ENCODE data around the gene SUCLG2. TPM values are rescaled to one million over a fixed set of nuclear protein-coding genes. Genes with fewer than 3 reads are reported as not detected.

Gene SUCLG2
- total and polyA plus RNA-seq, 2 donors (not counting 1 experiment from before 2014, with no cell fraction given), result 56.8 to 87.4 TPM

GRCh38 chr3:67517781-67518180, 136.6 kb downstream of the SUCLG2 start:
- Histone ChIP-seq H2AFZ (ENCODE audit: low read length) (no peak overlapping the region), H4K20me1 (ENCODE audit: control insufficient read depth, extremely low read depth, insufficient read depth, low read length) (no peaks in the 10 kb centered on the region), H3K27me3 (ENCODE audit: control insufficient read depth, insufficient read depth, low read length) (no peaks in the 10 kb centered on the region), H3K9me3 (ENCODE audit: control insufficient read depth, insufficient read depth, low read depth, low read length) (no peaks in the 10 kb centered on the region), H3K36me3 (ENCODE audit: control insufficient read depth, insufficient read depth, low read length) (peaks cover 2% of the 10 kb centered on the region), H3K27ac (ENCODE audit: insufficient read depth, low read length) (no peak overlapping the region), H3K79me2 (ENCODE audit: control insufficient read depth, insufficient read depth, low read length) (no peaks in the 10 kb centered on the region), H3K9ac (ENCODE audit: insufficient read depth, low read length) (no peak overlapping the region), H3K4me2 (ENCODE audit: extremely low read depth, insufficient read depth, low read length) (no peak overlapping the region), H3K4me1 (ENCODE audit: control insufficient read depth, extremely low read depth, insufficient read depth, low read length) (no peaks in the 10 kb centered on the region), H3K4me3 (replicated peaks in 1 of 4; ENCODE audit: control extremely low read depth in 1 of 4, insufficient read depth in 1 of 4, low read depth in 3 of 4, low read length in 4 of 4) (no peak overlapping the region)
- no peak for DNase-seq (ENCODE audit: low read depth in 2 of 2)
- TF ChIP-seq EZH2 (IDR thresholded peaks at IDR 0.05; ENCODE audit: low read length, missing control alignments) (no peak), CTCF (conservative IDR thresholded peaks at IDR 0.05 in 1 of 2, IDR thresholded peaks at IDR 0.05 in 1 of 2; ENCODE audit: low read depth in 1 of 2, low read length in 2 of 2) (no peak)

GRCh38 chr3:67516496-67516895, 137.9 kb downstream of the SUCLG2 start:
- no peak overlapping the region for H3K4me3 ChIP-seq (replicated peaks in 1 of 4; ENCODE audit: control extremely low read depth in 1 of 4, insufficient read depth in 1 of 4, low read depth in 3 of 4, low read length in 4 of 4)
- H3K4me2 ChIP-seq (ENCODE audit: extremely low read depth, insufficient read depth, low read length), result no peak overlapping the region
- no peak overlapping the region for H3K9ac ChIP-seq (ENCODE audit: insufficient read depth, low read length)
- H3K9me3 ChIP-seq (ENCODE audit: control insufficient read depth, insufficient read depth, low read depth, low read length), result no peaks in the 10 kb centered on the region
- no peak for TF ChIP-seq EZH2 (IDR thresholded peaks at IDR 0.05; ENCODE audit: low read length, missing control alignments)
- TF ChIP-seq CTCF (conservative IDR thresholded peaks at IDR 0.05 in 1 of 2, IDR thresholded peaks at IDR 0.05 in 1 of 2; ENCODE audit: low read depth in 1 of 2, low read length in 2 of 2), result no peak
- H3K36me3 ChIP-seq (ENCODE audit: control insufficient read depth, insufficient read depth, low read length), result peaks cover 2% of the 10 kb centered on the region
- no peaks in the 10 kb centered on the region for H3K27me3 ChIP-seq (ENCODE audit: control insufficient read depth, insufficient read depth, low read length)
- no peak overlapping the region for H2AFZ ChIP-seq (ENCODE audit: low read length)
- no peak for DNase-seq (ENCODE audit: low read depth in 2 of 2)
- H4K20me1 ChIP-seq (ENCODE audit: control insufficient read depth, extremely low read depth, insufficient read depth, low read length), result no peaks in the 10 kb centered on the region
- no peak overlapping the region for H3K27ac ChIP-seq (ENCODE audit: insufficient read depth, low read length)
- H3K79me2 ChIP-seq (ENCODE audit: control insufficient read depth, insufficient read depth, low read length), result no peaks in the 10 kb centered on the region
- no peaks in the 10 kb centered on the region for H3K4me1 ChIP-seq (ENCODE audit: control insufficient read depth, extremely low read depth, insufficient read depth, low read length)

- Histone ChIP-seq H3K4me2 (ENCODE audit: extremely low read depth, insufficient read depth, low read length) (no peak overlapping the region), H3K4me1 (ENCODE audit: control insufficient read depth, extremely low read depth, insufficient read depth, low read length) (no peaks in the 10 kb centered on the region), H3K9me3 (ENCODE audit: control insufficient read depth, insufficient read depth, low read depth, low read length) (no peaks in the 10 kb centered on the region), H2AFZ (ENCODE audit: low read length) (no peak overlapping the region), H3K27me3 (ENCODE audit: control insufficient read depth, insufficient read depth, low read length) (no peaks in the 10 kb centered on the region), H3K79me2 (ENCODE audit: control insufficient read depth, insufficient read depth, low read length) (no peaks in the 10 kb centered on the region), H3K4me3 (replicated peaks in 1 of 4; ENCODE audit: control extremely low read depth in 1 of 4, insufficient read depth in 1 of 4, low read depth in 3 of 4, low read length in 4 of 4) (no peak overlapping the region), H3K9ac (ENCODE audit: insufficient read depth, low read length) (no peak overlapping the region), H4K20me1 (ENCODE audit: control insufficient read depth, extremely low read depth, insufficient read depth, low read length) (no peaks in the 10 kb centered on the region), H3K27ac (ENCODE audit: insufficient read depth, low read length) (no peak overlapping the region), H3K36me3 (ENCODE audit: control insufficient read depth, insufficient read depth, low read length) (peaks cover 2% of the 10 kb centered on the region)
- no peak for DNase-seq (ENCODE audit: low read depth in 2 of 2)
- no peak for TF ChIP-seq CTCF (conservative IDR thresholded peaks at IDR 0.05 in 1 of 2, IDR thresholded peaks at IDR 0.05 in 1 of 2; ENCODE audit: low read depth in 1 of 2, low read length in 2 of 2)
- no peak for TF ChIP-seq EZH2 (IDR thresholded peaks at IDR 0.05; ENCODE audit: low read length, missing control alignments)
These were observed 138.6 kb downstream of the SUCLG2 start for GRCh38 chr3:67515778-67516177.
